MM.1S (cell line): ENCODE results near the gene KRTAP4-1.

Source experiments
- CTCF ChIP-seq: fragments of 300-600 bp; sonication (generic); IDR thresholded peaks from 2 replicates; pipeline ENCODE4 v1.5.1; 2016; ENCODE audit warnings: antibody characterized with exemption, low read length, mixed read lengths
- EZH2 ChIP-seq: fragments of 300-600 bp; sonication (generic); optimal IDR thresholded peaks from 2 replicates; pipeline ENCODE3; 2017; ENCODE audit warnings: low read depth, mild to moderate bottlenecking, antibody characterized with exemption, low read length, mixed read lengths
- EZH2phosphoT487 ChIP-seq: fragments of 300-600 bp; sonication (generic); IDR thresholded peaks from 2 replicates; pipeline ENCODE4 v1.6.1; 2018; ENCODE audit warnings: antibody characterized with exemption, low read length

- TF ChIP-seq EZH2 = no peak
- no peak for TF ChIP-seq CTCF
- no peak for TF ChIP-seq EZH2phosphoT487
These were observed 6.4 kb downstream of the KRTAP4-1 start for GRCh38 chr17:41178341-41178740.
